K562 (cell line): ENCODE measurements around the gene GAMT.

Experiments used
- CBX2 ChIP-seq: fragments of 200-600 bp; sonication (generic); IDR thresholded peaks from one replicate; pipeline ENCODE4 v1.6.1; 2012; ENCODE audit warnings: mild to moderate bottlenecking, low read length, inconsistent platforms; ENCODE audit not compliant: insufficient read depth, poor library complexity, severe bottlenecking
- CTCF ChIP-seq, 3 experiments: IDR thresholded peaks in 2 of 3; conservative IDR thresholded peaks in 1 of 3; 2 replicates each; pipeline ENCODE4 v1.5.1; 2011 to 2012; ENCODE audit warnings: low read length in 3 of 3, mild to moderate bottlenecking in 3 of 3, control low read depth in 2 of 3, improper control_type of control experiment in 1 of 3, inconsistent platforms in 1 of 3, low read depth in 1 of 3, mixed read lengths in 1 of 3, moderate library complexity in 1 of 3; ENCODE audit not compliant: insufficient read depth in 2 of 3
- EGR1 ChIP-seq: fragments of 450-650 bp; conservative IDR thresholded peaks from 2 replicates; pipeline ENCODE4 v1.6.1; 2017; ENCODE audit warnings: mild to moderate bottlenecking
- ELF4 ChIP-seq: fragments of 450-650 bp; formaldehyde crosslinking; IDR thresholded peaks from 2 replicates; pipeline ENCODE4 v1.4.0; 2022; ENCODE audit warnings: missing genetic modification characterization
- HCFC1 ChIP-seq: IDR thresholded peaks from 2 replicates; pipeline ENCODE4 v1.6.1; 2012; ENCODE audit warnings: low read depth, low read length, improper control_type of control experiment
- JUN ChIP-seq, 2 experiments: sonication (generic) in 1 of 2; formaldehyde crosslinking in 1 of 2; IDR thresholded peaks; 2 replicates each; pipeline versions ENCODE4 v1.6.1 to v1.8.0; 2012 to 2022; ENCODE audit warnings: borderline replicate concordance in 2 of 2, mild to moderate bottlenecking in 2 of 2, improper control_type of control experiment in 1 of 2, low read depth in 1 of 2, low read length in 1 of 2, missing genetic modification reagents in 1 of 2
- MXI1 ChIP-seq: IDR thresholded peaks from 2 replicates; pipeline ENCODE4 v1.6.1; 2011; ENCODE audit warnings: low read depth, mild to moderate bottlenecking, improper control_type of control experiment, low read length
- NRF1 ChIP-seq, 2 experiments: fragments of 450-650 bp; IDR thresholded peaks in 1 of 2; conservative IDR thresholded peaks in 1 of 2; 2 replicates each; pipeline ENCODE4 v1.6.1; 2014; ENCODE audit warnings: mild to moderate bottlenecking in 2 of 2
- POLR2AphosphoS5 ChIP-seq: IDR thresholded peaks from 2 replicates; pipeline ENCODE4 v1.6.1; 2011; ENCODE audit warnings: mild to moderate bottlenecking, low read depth, low read length, moderate library complexity; ENCODE audit not compliant: control insufficient read depth, insufficient read depth
- REST ChIP-seq, 2 experiments: fragments of 450-650 bp; formaldehyde crosslinking in 1 of 2; IDR thresholded peaks; 2 replicates each; pipeline versions ENCODE4 v1.4.0 to v1.6.1; 2014 to 2020; ENCODE audit warnings: mild to moderate bottlenecking in 2 of 2, borderline replicate concordance in 1 of 2, low read depth in 1 of 2

DNA sequence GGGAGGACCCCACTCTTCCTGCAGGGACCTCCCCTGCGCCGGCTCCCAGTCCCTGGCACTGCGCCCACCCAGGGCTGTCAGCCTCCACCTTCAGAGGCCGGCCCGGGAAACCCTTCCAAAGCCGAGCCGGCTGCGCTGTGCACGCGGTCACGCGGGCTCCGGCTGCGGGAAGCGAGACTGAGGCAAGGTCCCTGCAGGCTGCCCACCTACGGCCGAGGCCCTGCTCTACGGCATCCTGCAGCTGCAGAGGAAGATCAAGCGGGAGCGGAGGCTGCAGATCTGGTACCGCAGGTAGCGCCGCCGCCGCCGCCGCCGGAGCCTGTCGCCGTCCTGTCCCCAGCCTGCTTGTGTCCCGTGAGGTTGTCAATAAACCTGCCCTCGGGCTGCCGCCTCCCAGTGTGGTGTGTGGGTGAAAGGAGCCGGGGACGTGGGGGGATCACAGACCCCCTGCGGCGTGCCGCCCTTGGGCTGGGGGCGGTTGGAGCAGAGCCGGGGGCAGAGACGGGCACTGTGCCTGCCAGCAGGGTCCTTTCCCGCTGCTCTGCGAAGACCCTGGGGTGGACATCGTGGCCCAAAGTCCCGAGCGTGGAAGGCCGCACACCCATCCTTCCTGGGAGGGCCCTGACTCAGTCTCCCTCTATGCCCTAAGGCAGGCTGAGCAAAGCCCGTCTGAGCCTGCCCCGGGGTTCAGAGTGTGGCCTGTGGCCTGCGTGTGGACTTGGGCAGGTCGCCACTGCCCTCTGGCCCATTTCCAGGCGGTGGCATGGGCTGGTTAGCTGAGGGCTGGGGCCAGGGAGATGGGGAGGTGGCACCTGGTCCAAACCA is 5.9 kb downstream of the GAMT start:
- TF ChIP-seq JUN (IDR thresholded peaks at IDR 0.05; ENCODE audit: borderline replicate concordance, low read depth, low read length) = no peak
- TF ChIP-seq JUN (CRISPR knock-in tag; IDR thresholded peaks at IDR 0.05; ENCODE audit: borderline replicate concordance) = no peak
- no peak for TF ChIP-seq CBX2
- no peak for TF ChIP-seq CTCF (IDR thresholded peaks at IDR 0.05 in 2 of 3, conservative IDR thresholded peaks at IDR 0.05 in 1 of 3; ENCODE audit: insufficient read depth in 2 of 3, low read depth in 1 of 3, low read length in 3 of 3)
- no peak for TF ChIP-seq ELF4
- TF ChIP-seq REST (IDR thresholded peaks at IDR 0.05; ENCODE audit: borderline replicate concordance) = no peak
- TF ChIP-seq REST (CRISPR knock-in tag; IDR thresholded peaks at IDR 0.05; ENCODE audit: low read depth) = no peak
- TF ChIP-seq EGR1 = no peak
- no peak for TF ChIP-seq HCFC1
- TF ChIP-seq NRF1 (conservative IDR thresholded peaks at IDR 0.05 in 1 of 2, IDR thresholded peaks at IDR 0.05 in 1 of 2) = no peak
- TF ChIP-seq MXI1 = no peak
- TF ChIP-seq POLR2AphosphoS5 = no peak; the same call in 1 of the 2 replicates
